Endothelial cell of umbilical vein (primary cell): ENCODE data around the gene SERINC1. TPM values are rescaled to one million over a fixed set of nuclear protein-coding genes. Genes with fewer than 3 reads are reported as not detected.
A peak's percentile ranks its signal among the peaks of the same experiment; 100 is the strongest.

Experiments
- BruUV-seq: library from RNA; stranded (reverse); fragments of 400-500 nt; replicated peaks from 2 replicates; lab custom pipeline; 2021; lab: Mats Ljungman, UMichigan
- CTCF ChIA-PET: fragments of 300-600, 350-600 bp; sonication (Branson Sonifier 250); formaldehyde crosslinking; loops from one replicate; lab custom pipeline; 2021; ENCODE audit warnings: antibody characterized with exemption, inconsistent platforms; lab: Charles Lee
- POLR2A ChIA-PET: fragments of 300-600, 350-600 bp; sonication (Branson Sonifier 250); formaldehyde crosslinking; loops from one replicate; lab custom pipeline; 2021; ENCODE audit warnings: antibody characterized with exemption, inconsistent platforms; lab: Charles Lee
- DNase-seq: peaks from one replicate; pipeline ENCODE4 v3.0.0-alpha.2; 2011; ENCODE audit warnings: low read depth, low spot score
- FAIRE-seq: peaks from 2 replicates; lab custom pipeline; 2011; peaks lifted over from hg19 to GRCh38; lab: Jason Lieb, UNC
- H2AFZ ChIP-seq: 2 replicates; pipeline ENCODE4 v1.6.0; 2012; ENCODE audit warnings: low read depth, low read length, control low read depth, inconsistent platforms
- H3K27ac ChIP-seq: 2 replicates; pipeline ENCODE4 v1.5.1; 2011; ENCODE audit warnings: low read depth, mild to moderate bottlenecking, control low read depth, low read length, moderate library complexity; ENCODE audit not compliant: insufficient read depth
- H3K27me3 ChIP-seq, 2 experiments: 2 replicates each; pipeline versions ENCODE4 v1.6.0 to v1.6.1; 2011; ENCODE audit warnings: low read length in 2 of 2, mixed read lengths in 1 of 2; ENCODE audit not compliant: control insufficient read depth in 2 of 2, insufficient read depth in 2 of 2
- H3K36me3 ChIP-seq, 2 experiments: 2 replicates in 1 of 2; 3 replicates in 1 of 2; pipeline ENCODE4 v1.5.1; 2011; ENCODE audit warnings: low read length in 2 of 2, mild to moderate bottlenecking in 1 of 2, moderate library complexity in 1 of 2; ENCODE audit not compliant: control insufficient read depth in 2 of 2, insufficient read depth in 2 of 2; ENCODE audit errors: extremely low read depth in 1 of 2
- H3K4me1 ChIP-seq: 3 replicates; pipeline ENCODE4 v1.5.1; 2011; ENCODE audit warnings: mild to moderate bottlenecking, low read length; ENCODE audit not compliant: control insufficient read depth, insufficient read depth; ENCODE audit errors: extremely low read depth
- H3K4me2 ChIP-seq: 2 replicates; pipeline ENCODE4 v1.6.1; 2011; ENCODE audit warnings: low read length, control low read depth, mixed read lengths; ENCODE audit not compliant: insufficient read depth
- H3K4me3 ChIP-seq, 3 experiments: fragments of 200-600 bp in 1 of 3; sonication (generic), shearing (Covaris generic) in 1 of 3; replicated peaks in 1 of 3; 2 replicates each; pipeline ENCODE4 v1.5.1; 2011 to 2016; ENCODE audit warnings: control low read depth in 3 of 3, low read length in 3 of 3, mild to moderate bottlenecking in 2 of 3, inconsistent platforms in 1 of 3, low read depth in 1 of 3, moderate library complexity in 1 of 3; ENCODE audit not compliant: insufficient read depth in 1 of 3
- H3K79me2 ChIP-seq: 2 replicates; pipeline ENCODE4 v1.6.0; 2012; ENCODE audit warnings: low read length, inconsistent platforms; ENCODE audit not compliant: control insufficient read depth, insufficient read depth
- H3K9ac ChIP-seq: replicated peaks from 2 replicates; pipeline ENCODE3; 2011; ENCODE audit warnings: low read length, control low read depth; ENCODE audit not compliant: insufficient read depth; ENCODE audit errors: extremely low read depth
- H3K9me1 ChIP-seq: replicated peaks from 3 replicates; pipeline ENCODE4 v1.6.0; 2011; ENCODE audit warnings: mild to moderate bottlenecking, low read length; ENCODE audit not compliant: control insufficient read depth, insufficient read depth; ENCODE audit errors: extremely low read depth
- H3K9me3 ChIP-seq: replicated peaks from 2 replicates; pipeline ENCODE4 v1.5.1; 2012; ENCODE audit warnings: low read length, inconsistent platforms; ENCODE audit not compliant: control insufficient read depth, insufficient read depth
- H4K20me1 ChIP-seq: replicated peaks from 2 replicates; pipeline ENCODE3; 2011; ENCODE audit warnings: mild to moderate bottlenecking, low read length; ENCODE audit not compliant: control insufficient read depth, insufficient read depth; ENCODE audit errors: extremely low read depth
- EZH2 ChIP-seq: IDR thresholded peaks from 2 replicates; pipeline ENCODE4 v1.6.1; 2012; ENCODE audit warnings: borderline replicate concordance, low read depth, mild to moderate bottlenecking, moderate library complexity, low read length, inconsistent platforms; ENCODE audit not compliant: severe bottlenecking
- FOS ChIP-seq: IDR thresholded peaks from 2 replicates; pipeline ENCODE4 v1.6.1; 2011; ENCODE audit warnings: mild to moderate bottlenecking, low read length, moderate library complexity, borderline replicate concordance; ENCODE audit not compliant: insufficient read depth
- GATA2 ChIP-seq: IDR thresholded peaks from 2 replicates; pipeline ENCODE4 v1.7.0; 2011; ENCODE audit warnings: low read depth, mild to moderate bottlenecking, moderate library complexity, mixed read lengths, low read length; ENCODE audit not compliant: insufficient read length, insufficient read depth
- JUN ChIP-seq: IDR thresholded peaks from 2 replicates; pipeline ENCODE4 v1.6.1; 2011; ENCODE audit warnings: borderline replicate concordance, low read depth; ENCODE audit not compliant: insufficient read length, insufficient read depth
- MYC ChIP-seq: IDR thresholded peaks from one replicate; pipeline ENCODE4 v1.6.1; 2011; ENCODE audit warnings: mild to moderate bottlenecking, low read depth, low read length
- POLR2A ChIP-seq: IDR thresholded peaks from 2 replicates; pipeline ENCODE4 v1.6.1; 2012; ENCODE audit warnings: low read depth, mild to moderate bottlenecking, control low read depth, low read length
- POLR2AphosphoS5 ChIP-seq: IDR thresholded peaks from 2 replicates; pipeline ENCODE4 v1.6.1; 2012; ENCODE audit warnings: low read depth, mild to moderate bottlenecking, control low read depth, low read length, moderate library complexity; ENCODE audit not compliant: insufficient read depth
- dilution Hi-C: fragments of 300-500 bp; cut with MboI; formaldehyde crosslinking; loops from one replicate; pipeline ENCODE4 v1.15.0; 2019; ENCODE audit warnings: low sequenced_read_pairs; ENCODE audit not compliant: extremely low pct_ligation_motif_present
- intact Hi-C: fragments of 100-400 bp; cut with micrococcal nuclease; formaldehyde crosslinking; loops from one replicate; pipeline ENCODE4 v1.10.0; 2022
- polyA plus RNA-seq, 4 experiments: library from polyadenylated mRNA; depleted of rRNA in 3 of 4; stranded (reverse) in 3 of 4; unstranded in 1 of 4; fragments of >200 nt; gene quantifications; 2 replicates each; pipeline versions ENCODE4 v1.2.1 to v1.2.3, GENCODE V29; 2011 to 2012; ENCODE audit warnings: missing spikeins in 1 of 4
- total RNA-seq: library from RNA; stranded (reverse); gene quantifications from 2 replicates; pipeline ENCODE4 v1.2.3, GENCODE V29; 2021
- TF ChIP-seq, protein P1 (sequence below), 2 donors: IDR thresholded peaks; 1 replicate in 1 of 2; 2 replicates in 1 of 2; pipeline ENCODE4 v1.5.1; 2011; ENCODE audit warnings: low read length in 2 of 2, mild to moderate bottlenecking in 2 of 2, moderate library complexity in 2 of 2, control low read depth in 1 of 2, inconsistent platforms in 1 of 2, low read depth in 1 of 2; ENCODE audit not compliant: insufficient read depth in 1 of 2; ENCODE audit errors: extremely low read depth in 1 of 2
- TF ChIP-seq, protein P2 (sequence below): IDR thresholded peaks from 2 replicates; pipeline ENCODE4 v1.6.1; 2011; ENCODE audit not compliant: insufficient read depth, insufficient read length

Gene SERINC1
- total and polyA plus RNA-seq, 2 donors (not counting 3 experiments of a cell fraction or from before 2014, with no cell fraction given), result 40.4 to 76.5 TPM

DNA sequence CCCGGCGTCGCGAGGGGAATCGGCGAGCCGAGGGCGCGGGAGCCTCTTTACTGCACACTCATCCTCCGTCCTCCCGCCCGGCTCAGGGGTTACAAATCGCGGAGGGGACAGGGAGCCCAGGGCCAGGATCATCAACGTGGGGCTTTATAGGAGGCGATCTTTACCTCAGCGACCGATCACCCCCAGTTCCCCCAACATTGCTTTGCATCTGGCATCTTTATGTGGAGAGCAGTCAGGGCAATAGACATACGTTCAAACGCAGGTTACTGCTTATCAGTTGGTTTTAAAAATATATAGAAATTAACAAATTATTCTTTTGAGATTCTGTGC lies 71.5 kb downstream of the SERINC1 start:
- ChIA-PET CTCF (interaction anchor here (0.7 to 1.6 kb wide), 9 partner anchors 8 to 1324 kb away, joined by 3 to 6 read pairs (median 4); no protein-coding TSS in a partner anchor), POLR2A (no interaction called here)
- intact Hi-C loops (no loop called here), dilution Hi-C loops (no loop called here)
- Histone ChIP-seq H2AFZ (peak overlapping the region; percentile 88), H3K9ac (peak overlapping the region; percentile 75), H3K36me3 (no peaks in the 10 kb centered on the region), H3K4me1 (peaks cover 11% of the 10 kb centered on the region), H3K27me3 (peaks cover 0 to 2% of the 10 kb centered on the region in 2 experiments), H3K4me2 (peak overlapping the region; percentile 97), H3K9me1 (no peaks in the 10 kb centered on the region), H3K4me3 (peak overlapping the region; percentile 22 to 95 (median 77)), H3K79me2 (peaks cover 46% of the 10 kb centered on the region), H3K9me3 (no peaks in the 10 kb centered on the region), H3K27ac (peak overlapping the region; percentile 48), H4K20me1 (no peaks in the 10 kb centered on the region)
- DNase-seq (no peak), FAIRE-seq (no peak)
- no TSS peak for BruUV-seq
- TF ChIP-seq, protein P1, sequence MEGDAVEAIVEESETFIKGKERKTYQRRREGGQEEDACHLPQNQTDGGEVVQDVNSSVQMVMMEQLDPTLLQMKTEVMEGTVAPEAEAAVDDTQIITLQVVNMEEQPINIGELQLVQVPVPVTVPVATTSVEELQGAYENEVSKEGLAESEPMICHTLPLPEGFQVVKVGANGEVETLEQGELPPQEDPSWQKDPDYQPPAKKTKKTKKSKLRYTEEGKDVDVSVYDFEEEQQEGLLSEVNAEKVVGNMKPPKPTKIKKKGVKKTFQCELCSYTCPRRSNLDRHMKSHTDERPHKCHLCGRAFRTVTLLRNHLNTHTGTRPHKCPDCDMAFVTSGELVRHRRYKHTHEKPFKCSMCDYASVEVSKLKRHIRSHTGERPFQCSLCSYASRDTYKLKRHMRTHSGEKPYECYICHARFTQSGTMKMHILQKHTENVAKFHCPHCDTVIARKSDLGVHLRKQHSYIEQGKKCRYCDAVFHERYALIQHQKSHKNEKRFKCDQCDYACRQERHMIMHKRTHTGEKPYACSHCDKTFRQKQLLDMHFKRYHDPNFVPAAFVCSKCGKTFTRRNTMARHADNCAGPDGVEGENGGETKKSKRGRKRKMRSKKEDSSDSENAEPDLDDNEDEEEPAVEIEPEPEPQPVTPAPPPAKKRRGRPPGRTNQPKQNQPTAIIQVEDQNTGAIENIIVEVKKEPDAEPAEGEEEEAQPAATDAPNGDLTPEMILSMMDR (IDR thresholded peaks at IDR 0.05; ENCODE audit: extremely low read depth in 1 of 2, insufficient read depth in 1 of 2, low read depth in 1 of 2, low read length in 2 of 2), result no peak
- TF ChIP-seq JUN, result no peak
- TF ChIP-seq POLR2AphosphoS5, result no peak
- TF ChIP-seq GATA2, result no peak
- TF ChIP-seq FOS, result no peak
- no peak for TF ChIP-seq POLR2A
- TF ChIP-seq, protein P2, sequence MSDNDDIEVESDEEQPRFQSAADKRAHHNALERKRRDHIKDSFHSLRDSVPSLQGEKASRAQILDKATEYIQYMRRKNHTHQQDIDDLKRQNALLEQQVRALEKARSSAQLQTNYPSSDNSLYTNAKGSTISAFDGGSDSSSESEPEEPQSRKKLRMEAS, result no peak
- TF ChIP-seq MYC, result no peak
- no peak for TF ChIP-seq EZH2
